HG03045 (cell line): Measurements from ENCODE around the gene ZC3H18.
A peak's percentile ranks its signal among the peaks of the same experiment; 100 is the strongest.

Experiments
- ATAC-seq: cut with Tn5 transposase; IDR thresholded peaks from one replicate; pipeline ENCODE4 v1.9.1; 2021; ENCODE audit warnings: mild to moderate bottlenecking, moderate library complexity; ENCODE audit not compliant: unreplicated experiment

Gene ZC3H18

GRCh38 chr16:88569985-88570690, at the start of gene ZC3H18:
ZC3H18 (plus strand) TSS chr16:88570403; CDS start chr16:88577124, 6,721 bp downstream.
- ATAC-seq = peak; percentile 72

GRCh38 chr16:88521674-88522073, 48.5 kb upstream of the ZC3H18 start:
- no peak for ATAC-seq

- no peak for ATAC-seq
Observed at GRCh38 chr16:88522276-88522949, 47.8 kb upstream of the ZC3H18 start.

GRCh38 chr16:88523309-88524161, 46.7 kb upstream of the ZC3H18 start:
- ATAC-seq = no peak

GRCh38 chr16:88524274-88524972, 45.8 kb upstream of the ZC3H18 start:
- no peak for ATAC-seq

GRCh38 chr16:88524973-88525662, 45.1 kb upstream of the ZC3H18 start:
- no peak for ATAC-seq

GRCh38 chr16:88525663-88525990, 44.6 kb upstream of the ZC3H18 start:
- ATAC-seq = no peak

- ATAC-seq = no peak
Observed at GRCh38 chr16:88526008-88526905, 43.9 kb upstream of the ZC3H18 start.

- ATAC-seq = no peak
Observed at GRCh38 chr16:88526906-88527185, 43.4 kb upstream of the ZC3H18 start.

GRCh38 chr16:88527186-88527936, 42.8 kb upstream of the ZC3H18 start:
- no peak for ATAC-seq

- no peak for ATAC-seq
Observed at GRCh38 chr16:88527937-88528743, 42.1 kb upstream of the ZC3H18 start.

- ATAC-seq = no peak
Observed at GRCh38 chr16:88528902-88529318, 41.3 kb upstream of the ZC3H18 start.

- no peak for ATAC-seq
Observed at GRCh38 chr16:88529596-88529995, 40.6 kb upstream of the ZC3H18 start.

GRCh38 chr16:88530051-88530857, 39.9 kb upstream of the ZC3H18 start:
- ATAC-seq = no peak

- no peak for ATAC-seq
Observed at GRCh38 chr16:88530858-88531203, 39.4 kb upstream of the ZC3H18 start.

GRCh38 chr16:88531346-88531745, 38.9 kb upstream of the ZC3H18 start:
- ATAC-seq = no peak

GRCh38 chr16:88531931-88532433, 38.2 kb upstream of the ZC3H18 start:
- no peak for ATAC-seq
